Liver (tissue), 9 donors: Measurements from ENCODE around the gene CARD11. TPM values are rescaled to one million over a fixed set of nuclear protein-coding genes. Genes with fewer than 3 reads are reported as not detected.

Experiments used
- DNase-seq: peaks from one replicate; pipeline ENCODE4 v3.0.0-alpha.2; 2017; ENCODE audit warnings: low spot score
- H3K27ac ChIP-seq, 2 donors: one replicate each; pipeline ENCODE4 v1.7.0; 2013; ENCODE audit warnings: inconsistent platforms in 2 of 2, low read length in 2 of 2, control low read depth in 1 of 2, low read depth in 1 of 2, mild to moderate bottlenecking in 1 of 2
- H3K27me3 ChIP-seq, 4 donors: one replicate each; pipeline versions ENCODE4 v1.6.1 to v1.7.0; 2013; ENCODE audit warnings: low read length in 3 of 4, inconsistent platforms in 1 of 4, mild to moderate bottlenecking in 1 of 4, moderate library complexity in 1 of 4; ENCODE audit not compliant: control insufficient read depth in 4 of 4, insufficient read depth in 4 of 4
- H3K36me3 ChIP-seq, 4 donors: one replicate each; pipeline versions ENCODE4 v1.6.1 to v1.7.0; 2013; ENCODE audit warnings: low read length in 3 of 4, mild to moderate bottlenecking in 3 of 4, low read depth in 1 of 4, moderate library complexity in 1 of 4; ENCODE audit not compliant: control insufficient read depth in 4 of 4, insufficient read depth in 3 of 4
- H3K4me1 ChIP-seq, 4 donors: one replicate each; pipeline versions ENCODE4 v1.6.1 to v1.7.0; 2013; ENCODE audit warnings: low read length in 3 of 4, mild to moderate bottlenecking in 3 of 4, moderate library complexity in 1 of 4; ENCODE audit not compliant: control insufficient read depth in 4 of 4, insufficient read depth in 4 of 4
- H3K4me3 ChIP-seq, 3 donors: one replicate each; pipeline versions ENCODE4 v1.6.1 to v1.7.0; 2013; ENCODE audit warnings: low read length in 3 of 3, control low read depth in 1 of 3, low read depth in 1 of 3, mild to moderate bottlenecking in 1 of 3
- H3K9ac ChIP-seq, 2 donors: one replicate each; pipeline ENCODE4 v1.7.0; 2013; ENCODE audit warnings: low read length in 2 of 2, mild to moderate bottlenecking in 2 of 2, moderate library complexity in 2 of 2, control low read depth in 1 of 2, low read depth in 1 of 2
- H3K9me3 ChIP-seq, 4 donors: one replicate each; pipeline versions ENCODE4 v1.6.1 to v1.7.0; 2013; ENCODE audit warnings: low read length in 3 of 4; ENCODE audit not compliant: control insufficient read depth in 4 of 4
- CTCF ChIP-seq: fragments of 150-350 bp; IDR thresholded peaks from 2 replicates; pipeline ENCODE4 v1.5.1; 2017; ENCODE audit warnings: improper control_type of control experiment, low read depth, low read length; ENCODE audit not compliant: missing input control
- FOXA1 ChIP-seq: IDR thresholded peaks from 2 replicates; pipeline ENCODE4 v1.6.1; 2016; ENCODE audit warnings: antibody characterized with exemption
- HNF4A ChIP-seq, 2 donors: conservative IDR thresholded peaks; 2 replicates each; pipeline ENCODE4 v1.6.1; 2016; ENCODE audit warnings: antibody characterized with exemption in 2 of 2, mild to moderate bottlenecking in 2 of 2
- HNF4G ChIP-seq: IDR thresholded peaks from 2 replicates; pipeline ENCODE4 v1.6.1; 2016; ENCODE audit warnings: antibody characterized with exemption
- JUND ChIP-seq, 2 donors: IDR thresholded peaks; 2 replicates each; pipeline ENCODE4 v1.6.1; 2016; ENCODE audit warnings: antibody characterized with exemption in 2 of 2
- MAX ChIP-seq: IDR thresholded peaks from 2 replicates; pipeline ENCODE4 v1.6.1; 2016; ENCODE audit warnings: antibody characterized with exemption
- RAD21 ChIP-seq, 2 donors: IDR thresholded peaks; 2 replicates each; pipeline ENCODE4 v1.6.1; 2016; ENCODE audit warnings: antibody characterized with exemption in 2 of 2, mild to moderate bottlenecking in 2 of 2
- RXRA ChIP-seq, 2 donors: IDR thresholded peaks; 2 replicates each; pipeline ENCODE4 v1.6.1; 2017 to 2018; ENCODE audit warnings: antibody characterized with exemption in 2 of 2, mild to moderate bottlenecking in 1 of 2
- TAF1 ChIP-seq: conservative IDR thresholded peaks from 2 replicates; pipeline ENCODE4 v1.6.1; 2016; ENCODE audit warnings: antibody characterized with exemption, mild to moderate bottlenecking
- WGBS: extraction: QIAGEN DNeasy Blood & Tissue Kit; methylation state at CpG from one replicate; pipeline ENCODE4 v1.1.7; 2013; 5-methylcytosine and 5-hydroxymethylcytosine counted together
- polyA plus RNA-seq, 2 donors: library from polyadenylated mRNA; stranded (reverse) in 1 of 2; unstranded in 1 of 2; fragments of 200-250 nt in 1 of 2; fragments of >200 nt in 1 of 2; fragmentation: Nextera tagmentation in 1 of 2; extraction: Ambion mirVana in 1 of 2; gene quantifications; one replicate each; pipeline versions ENCODE4 v1.2.1 to v1.2.3, GENCODE V29; 2013 to 2015
- total RNA-seq, 2 donors: library from RNA; depleted of rRNA; stranded (reverse); fragments of >200 nt; gene quantifications; one replicate each; pipeline ENCODE4 v1.2.3, GENCODE V29; 2014
- TF ChIP-seq, protein P1 (sequence below): IDR thresholded peaks from 2 replicates; pipeline ENCODE4 v1.6.1; 2016; ENCODE audit warnings: antibody characterized with exemption, mild to moderate bottlenecking
- donor health status: healthy.
- donor health status: healthy.
- donor health status: healthy.
- donor health status: healthy.
- donor health status: healthy.

The CARD11 gene
- total and polyA plus RNA-seq, 4 donors = 0.42 to 1.3 (median 0.83) TPM

GRCh38 chr7:2924866-2925840, 118.5 kb downstream of the CARD11 start:
- Histone ChIP-seq H3K9ac (no peak overlapping the region), H3K36me3 (no peaks in the 10 kb centered on the region), H3K4me3 (no peak overlapping the region), H3K9me3 (no peaks in the 10 kb centered on the region), H3K27me3 (peaks cover 0 to 3% (median 0%) of the 10 kb centered on the region in 4 donors), H3K4me1 (peaks cover 0 to 9% (median 3%) of the 10 kb centered on the region in 4 donors), H3K27ac (no peak overlapping the region)
- TF ChIP-seq RAD21 (IDR thresholded peaks at IDR 0.05) (no peak), JUND (IDR thresholded peaks at IDR 0.05) (no peak), HNF4A (conservative IDR thresholded peaks at IDR 0.05) (no peak), CTCF (no peak), MAX (no peak), HNF4G (no peak), RXRA (IDR thresholded peaks at IDR 0.05) (no peak)
- WGBS = 70% methylated on average over 22 of the region's 22 CpGs
- DNase-seq = no peak

DNA sequence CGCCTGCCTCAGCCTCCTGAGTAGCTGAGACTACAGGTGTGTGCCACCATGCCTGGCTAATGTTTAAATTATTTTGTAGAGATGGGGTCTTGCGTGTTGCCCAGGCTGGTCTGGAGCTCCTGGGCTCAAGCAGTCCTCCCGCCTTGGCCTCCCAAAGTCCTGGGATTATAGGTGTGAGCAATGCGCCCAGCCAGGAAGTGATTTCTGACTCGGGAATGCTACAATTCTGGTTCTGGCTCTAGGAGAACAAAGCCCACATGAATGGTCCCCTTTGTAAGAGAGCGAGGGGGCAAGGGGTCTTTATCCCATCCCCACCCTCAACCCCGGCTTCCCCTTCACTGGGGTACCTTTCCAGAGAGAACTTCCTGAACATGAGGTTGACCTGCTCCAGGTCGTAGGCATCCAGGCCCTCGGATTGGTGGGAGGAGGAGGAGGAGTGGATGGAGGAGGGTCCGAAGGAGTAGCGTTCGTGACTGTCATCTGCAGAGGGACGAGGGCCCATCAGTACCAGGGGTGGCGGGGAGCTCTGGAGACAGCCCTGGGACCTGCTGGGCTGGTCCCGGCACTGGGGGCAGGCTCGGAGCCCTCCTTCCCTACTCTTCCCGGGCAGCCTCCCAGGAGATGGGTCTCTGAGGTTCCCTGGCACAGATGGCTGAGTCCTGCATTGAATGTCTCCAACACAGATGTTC, 119.6 kb downstream of the CARD11 start:
- WGBS = 82% methylated on average over 17 of the region's 17 CpGs
- peaks cover 0 to 4% (median 0%) of the 10 kb centered on the region in 4 donors for H3K27me3 ChIP-seq
- H3K9ac ChIP-seq = no peak overlapping the region
- H3K27ac ChIP-seq = no peak overlapping the region
- no peak overlapping the region for H3K4me3 ChIP-seq
- H3K9me3 ChIP-seq = no peaks in the 10 kb centered on the region
- no peaks in the 10 kb centered on the region for H3K36me3 ChIP-seq
- H3K4me1 ChIP-seq = peaks cover 0 to 8% (median 3%) of the 10 kb centered on the region in 4 donors
- TF ChIP-seq TAF1 (no peak), FOXA1 (no peak)
- no peak for DNase-seq

DNA sequence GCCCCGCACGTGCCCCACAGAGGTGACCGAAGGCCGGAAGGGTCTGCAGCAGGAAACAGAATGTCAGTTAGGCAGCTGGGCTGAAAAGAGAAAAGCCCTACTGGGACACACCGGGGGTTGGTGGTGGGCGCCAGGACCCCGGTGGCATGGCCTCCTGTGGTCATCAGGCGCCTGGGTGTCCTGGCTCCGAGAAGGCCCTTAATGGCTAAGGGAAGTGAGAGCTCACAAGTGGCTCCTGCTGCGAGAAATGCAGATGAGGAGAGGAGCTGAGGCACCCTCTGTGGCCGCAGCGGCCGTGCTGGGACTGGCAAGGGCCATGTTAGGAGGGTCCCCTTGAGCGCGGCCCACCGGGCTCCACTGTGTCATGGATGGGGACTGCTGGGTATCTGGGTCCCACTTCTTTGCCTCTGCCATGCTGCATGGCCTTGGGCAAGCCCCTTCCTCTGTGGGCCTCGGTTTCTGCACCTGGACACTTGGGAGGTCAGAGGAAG, 120.3 kb downstream of the CARD11 start:
- Histone ChIP-seq H3K27me3 (peaks cover 0 to 4% (median 0%) of the 10 kb centered on the region in 4 donors), H3K9ac (no peak overlapping the region), H3K36me3 (no peaks in the 10 kb centered on the region), H3K27ac (no peak overlapping the region), H3K4me3 (no peak overlapping the region), H3K4me1 (peaks cover 0 to 4% (median 1%) of the 10 kb centered on the region in 4 donors), H3K9me3 (no peaks in the 10 kb centered on the region)
- no peak for DNase-seq
- no peak for TF ChIP-seq RXRA (IDR thresholded peaks at IDR 0.05)
- TF ChIP-seq, protein P1, sequence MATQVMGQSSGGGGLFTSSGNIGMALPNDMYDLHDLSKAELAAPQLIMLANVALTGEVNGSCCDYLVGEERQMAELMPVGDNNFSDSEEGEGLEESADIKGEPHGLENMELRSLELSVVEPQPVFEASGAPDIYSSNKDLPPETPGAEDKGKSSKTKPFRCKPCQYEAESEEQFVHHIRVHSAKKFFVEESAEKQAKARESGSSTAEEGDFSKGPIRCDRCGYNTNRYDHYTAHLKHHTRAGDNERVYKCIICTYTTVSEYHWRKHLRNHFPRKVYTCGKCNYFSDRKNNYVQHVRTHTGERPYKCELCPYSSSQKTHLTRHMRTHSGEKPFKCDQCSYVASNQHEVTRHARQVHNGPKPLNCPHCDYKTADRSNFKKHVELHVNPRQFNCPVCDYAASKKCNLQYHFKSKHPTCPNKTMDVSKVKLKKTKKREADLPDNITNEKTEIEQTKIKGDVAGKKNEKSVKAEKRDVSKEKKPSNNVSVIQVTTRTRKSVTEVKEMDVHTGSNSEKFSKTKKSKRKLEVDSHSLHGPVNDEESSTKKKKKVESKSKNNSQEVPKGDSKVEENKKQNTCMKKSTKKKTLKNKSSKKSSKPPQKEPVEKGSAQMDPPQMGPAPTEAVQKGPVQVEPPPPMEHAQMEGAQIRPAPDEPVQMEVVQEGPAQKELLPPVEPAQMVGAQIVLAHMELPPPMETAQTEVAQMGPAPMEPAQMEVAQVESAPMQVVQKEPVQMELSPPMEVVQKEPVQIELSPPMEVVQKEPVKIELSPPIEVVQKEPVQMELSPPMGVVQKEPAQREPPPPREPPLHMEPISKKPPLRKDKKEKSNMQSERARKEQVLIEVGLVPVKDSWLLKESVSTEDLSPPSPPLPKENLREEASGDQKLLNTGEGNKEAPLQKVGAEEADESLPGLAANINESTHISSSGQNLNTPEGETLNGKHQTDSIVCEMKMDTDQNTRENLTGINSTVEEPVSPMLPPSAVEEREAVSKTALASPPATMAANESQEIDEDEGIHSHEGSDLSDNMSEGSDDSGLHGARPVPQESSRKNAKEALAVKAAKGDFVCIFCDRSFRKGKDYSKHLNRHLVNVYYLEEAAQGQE = no peak
- no peak for TF ChIP-seq HNF4A (conservative IDR thresholded peaks at IDR 0.05)
- WGBS = 91% methylated on average over 17 of the region's 17 CpGs
